IPS-NIHi7 (cell line): ENCODE measurements around the gene HPCAL1.
"Not testable (repeated sequence)": the region's sequence is repeated elsewhere in the genome, so short reads cannot be mapped to it uniquely, and the experiment has no call there.

Experiments
- DNase-seq: peaks from one replicate; pipeline ENCODE4 v3.0.0; 2012; ENCODE audit warnings: mixed read lengths; ENCODE audit errors: extremely low spot score

Gene HPCAL1

DNA sequence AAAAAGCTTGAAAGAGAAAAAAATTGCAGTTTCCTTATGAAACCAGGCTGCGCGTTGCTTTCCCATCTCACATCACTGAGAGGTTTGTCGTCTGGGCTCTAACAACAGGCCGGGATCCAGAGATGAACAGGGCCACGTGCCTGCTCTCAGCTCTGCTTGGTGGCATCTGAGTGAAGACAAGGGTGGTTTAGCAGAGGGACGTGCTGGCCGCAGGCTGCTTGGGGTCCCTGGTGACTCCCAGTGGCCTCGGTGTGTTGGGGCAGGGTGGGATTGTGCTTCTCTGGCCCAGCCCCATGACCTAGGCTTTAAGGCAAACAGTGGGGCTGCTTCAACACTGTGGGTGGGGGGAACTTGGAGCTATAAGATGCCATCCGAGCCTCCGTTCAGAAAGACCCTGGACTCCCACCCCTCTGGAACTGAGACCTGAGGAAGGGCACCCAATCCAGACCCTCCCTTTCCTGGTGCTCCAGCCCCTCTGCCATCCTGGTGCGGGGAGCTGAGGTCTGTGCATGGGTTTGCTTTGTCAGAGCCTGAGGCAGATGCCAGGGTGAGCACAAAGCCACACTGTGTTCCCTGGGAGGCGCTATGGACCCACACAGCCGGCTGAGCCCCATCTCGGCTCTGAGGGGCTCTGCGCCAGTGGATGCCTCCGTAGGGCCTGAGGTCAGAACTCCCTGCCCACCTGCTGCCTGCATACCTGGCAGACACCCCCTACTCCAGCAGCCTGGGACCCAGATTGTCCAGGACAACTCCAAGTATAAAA, 18.4 kb upstream of the HPCAL1 start:
- DNase-seq: no peak

DNA sequence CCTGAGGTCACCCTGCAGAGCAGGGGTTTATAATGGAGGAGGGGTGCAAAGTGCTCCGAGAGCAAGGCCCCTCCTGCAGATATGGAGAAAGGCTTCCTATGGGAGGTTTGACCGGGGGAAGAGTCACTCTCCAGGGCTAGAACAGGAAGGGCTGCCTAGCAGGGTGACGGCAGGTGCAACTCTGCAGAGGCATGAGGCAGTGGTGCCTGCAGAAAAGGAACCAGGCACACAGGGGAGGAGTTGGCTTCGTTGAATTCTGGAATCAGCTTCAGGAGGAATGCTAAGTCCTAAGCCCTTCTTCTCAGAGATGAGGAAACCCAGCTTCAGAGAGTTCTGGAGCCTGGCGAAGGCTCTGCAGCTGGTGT, 17.5 kb upstream of the HPCAL1 start:
- no peak for DNase-seq

DNA sequence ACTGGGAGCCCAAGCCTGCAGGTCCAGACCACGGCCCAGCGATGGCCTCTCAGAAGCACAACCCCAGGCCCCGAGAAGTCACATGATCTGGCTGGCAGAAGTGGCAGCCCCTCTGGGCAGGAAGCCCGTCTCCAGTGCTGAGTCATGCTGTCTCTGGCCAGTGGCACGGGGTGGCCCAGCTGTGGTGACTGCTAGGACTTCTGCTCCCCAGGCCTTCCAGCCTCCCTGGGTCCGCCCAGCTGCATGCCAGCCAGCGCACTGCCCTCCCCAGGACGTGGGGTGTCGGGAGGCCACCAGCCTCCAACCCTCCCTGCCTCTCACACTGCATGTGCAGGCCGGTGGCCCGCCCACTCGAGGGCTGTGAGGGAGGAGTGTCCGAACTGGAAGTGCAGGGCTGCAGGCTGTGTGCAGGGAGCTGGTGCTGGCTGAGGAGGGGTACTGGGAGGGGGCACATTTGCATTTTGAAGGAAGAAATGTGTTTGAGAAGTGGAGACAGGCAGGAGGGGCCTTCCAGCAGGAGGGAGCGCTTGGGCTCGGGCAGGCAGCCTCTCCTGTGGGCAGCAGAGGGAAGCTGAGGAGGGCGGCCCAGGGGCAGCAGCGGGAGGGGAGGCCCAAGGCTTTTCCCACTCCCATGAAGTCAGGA, 17.0 kb upstream of the HPCAL1 start:
- no peak for DNase-seq

DNA sequence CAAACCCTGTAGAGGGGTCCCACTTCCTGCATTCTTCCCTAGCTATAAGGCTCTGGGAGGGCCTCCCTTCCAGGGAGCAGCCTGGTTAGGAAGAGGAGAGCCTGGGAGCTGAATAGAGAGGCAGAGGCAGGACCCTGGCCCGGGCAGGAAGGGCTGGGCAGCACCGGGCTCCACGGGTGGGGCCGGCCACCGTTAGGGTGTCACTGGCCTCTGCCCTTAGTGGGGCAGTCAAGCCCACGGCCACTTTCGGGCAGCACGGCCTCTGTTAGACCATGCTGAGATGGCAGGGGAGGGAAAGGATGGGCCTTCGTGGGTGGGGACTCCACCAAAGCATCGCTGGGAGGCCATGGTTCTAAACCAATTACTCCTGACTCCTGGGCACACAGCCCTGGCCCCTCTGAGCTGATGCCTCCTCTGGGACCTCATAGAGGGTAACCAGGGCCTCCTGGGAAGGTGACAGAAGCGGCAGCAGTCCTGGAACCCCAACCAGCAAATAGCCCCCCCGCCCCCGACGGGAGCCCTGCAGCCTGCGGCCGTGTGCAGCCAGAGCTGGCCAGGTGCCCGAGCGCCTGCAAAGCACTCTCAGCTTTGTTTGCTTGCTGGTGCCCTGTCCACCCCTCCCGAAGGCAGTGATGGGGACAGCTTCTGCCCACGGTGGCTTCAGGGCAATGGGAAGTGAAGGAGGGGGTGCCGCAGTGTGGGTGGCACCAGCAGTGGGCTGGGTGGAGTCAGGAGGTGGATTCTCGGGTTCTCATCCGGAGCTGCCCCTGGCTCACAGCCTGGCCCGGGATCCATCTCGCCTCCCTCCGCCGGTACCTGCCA, 16.3 kb upstream of the HPCAL1 start:
- DNase-seq: no peak

DNA sequence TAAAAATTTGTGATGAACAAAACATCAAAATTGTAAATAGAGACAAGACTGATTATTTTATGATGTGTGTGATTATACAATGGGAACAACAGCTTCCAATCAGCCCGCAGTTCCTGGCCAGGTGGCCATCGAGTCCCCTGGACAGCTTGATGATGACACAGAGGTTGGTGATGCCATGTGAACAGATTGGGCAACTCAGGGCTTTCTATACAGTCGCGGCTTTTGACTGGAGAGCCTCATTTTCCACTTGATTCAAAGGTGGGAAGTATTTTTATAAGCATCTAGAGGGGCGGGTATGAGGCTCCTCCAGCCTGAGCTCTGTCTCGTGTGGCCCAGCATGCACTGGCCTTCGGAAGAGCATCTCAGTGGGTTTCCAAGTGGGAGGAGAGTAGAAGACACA, 14.9 kb upstream of the HPCAL1 start:
- no peak for DNase-seq

DNA sequence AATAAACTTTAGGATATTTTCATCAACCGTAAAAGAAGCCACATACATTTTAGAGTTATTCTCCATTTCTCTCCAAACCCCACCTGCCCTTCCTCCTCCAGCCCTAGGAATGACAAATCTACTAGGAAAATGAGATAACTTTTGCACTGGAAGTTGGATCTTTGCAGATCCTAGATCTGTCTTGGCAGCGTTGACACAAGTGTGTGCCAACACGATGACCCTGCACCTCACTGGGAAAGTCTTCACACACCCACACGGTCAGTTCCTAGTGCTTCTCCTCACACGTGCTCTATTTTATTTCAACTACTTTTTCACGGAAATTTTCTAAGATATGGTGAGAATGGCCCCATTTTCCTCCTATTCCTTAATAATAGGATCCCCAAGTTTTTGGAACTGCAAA, 14.1 kb upstream of the HPCAL1 start:
- no peak for DNase-seq

DNA sequence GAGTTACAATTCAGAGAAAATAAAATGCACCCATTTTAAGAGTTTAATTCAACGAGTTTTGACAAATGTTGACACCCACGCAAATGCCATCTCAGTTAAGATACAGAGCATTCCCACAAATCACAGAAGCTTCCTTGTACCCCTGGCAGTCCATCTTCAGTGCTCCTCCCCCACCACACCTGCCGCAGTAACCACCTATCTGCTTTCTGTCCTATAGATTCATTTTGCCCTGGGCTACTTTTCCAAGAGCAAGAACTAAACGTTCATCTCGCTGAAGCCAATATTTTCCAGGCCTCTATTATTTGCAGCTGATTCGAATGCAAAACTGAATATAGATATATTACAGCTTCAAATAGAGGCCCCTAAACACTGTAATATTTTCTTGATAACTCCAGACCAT, 13.4 kb upstream of the HPCAL1 start:
- DNase-seq: no peak

DNA sequence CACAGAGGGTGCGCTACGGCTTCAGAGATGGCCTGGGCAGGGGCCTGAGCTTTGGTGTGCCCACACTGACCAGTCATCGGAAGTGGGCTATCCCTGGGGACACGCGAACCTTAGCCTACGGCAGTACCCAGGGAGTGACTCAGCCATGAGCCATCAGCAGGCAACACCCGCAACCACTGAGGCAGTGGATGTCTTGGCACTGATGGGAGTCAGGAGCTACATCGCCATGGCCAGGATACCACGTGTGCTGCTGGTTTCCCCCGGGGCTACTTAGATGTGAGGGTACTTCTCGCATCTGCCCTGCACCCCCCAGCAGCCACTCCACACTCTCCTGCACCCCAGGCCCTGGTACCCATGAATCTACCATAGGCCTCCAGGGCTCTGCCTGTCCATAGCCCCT, 12.8 kb upstream of the HPCAL1 start:
- DNase-seq: no peak

DNA sequence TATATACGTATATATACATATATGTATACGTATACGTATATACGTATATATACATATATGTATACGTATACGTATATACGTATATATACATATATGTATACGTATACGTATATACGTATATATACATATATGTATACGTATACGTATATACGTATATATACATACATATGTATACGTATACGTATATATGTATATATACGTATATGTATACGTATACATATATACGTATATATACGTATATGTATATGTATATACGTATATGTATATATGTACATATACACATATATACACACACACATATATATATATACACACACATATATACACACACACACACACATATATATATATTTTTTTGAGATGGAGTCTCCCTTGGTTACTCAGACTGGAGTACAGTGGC, 11.3 kb upstream of the HPCAL1 start:
- DNase-seq: not testable (repeated sequence)

DNA sequence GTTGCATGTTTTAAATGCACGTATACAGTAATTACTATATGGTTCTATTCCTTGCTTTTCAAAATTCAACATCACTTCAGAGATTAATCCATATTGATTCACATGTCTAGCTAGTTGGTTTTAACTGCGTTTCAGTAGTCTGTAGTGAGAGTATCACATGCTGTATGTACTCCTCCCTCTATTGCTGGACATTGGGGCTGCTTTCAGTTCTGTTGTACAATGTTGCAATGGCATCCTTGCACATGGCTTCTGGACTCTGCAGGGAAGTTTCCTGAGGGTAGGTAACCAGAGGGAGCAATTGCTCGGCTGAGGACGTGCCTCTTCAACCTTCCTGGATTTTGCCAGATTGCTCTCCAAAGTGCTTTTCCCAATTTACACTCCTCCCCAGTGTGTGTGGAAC, 10.7 kb upstream of the HPCAL1 start:
- DNase-seq: no peak

DNA sequence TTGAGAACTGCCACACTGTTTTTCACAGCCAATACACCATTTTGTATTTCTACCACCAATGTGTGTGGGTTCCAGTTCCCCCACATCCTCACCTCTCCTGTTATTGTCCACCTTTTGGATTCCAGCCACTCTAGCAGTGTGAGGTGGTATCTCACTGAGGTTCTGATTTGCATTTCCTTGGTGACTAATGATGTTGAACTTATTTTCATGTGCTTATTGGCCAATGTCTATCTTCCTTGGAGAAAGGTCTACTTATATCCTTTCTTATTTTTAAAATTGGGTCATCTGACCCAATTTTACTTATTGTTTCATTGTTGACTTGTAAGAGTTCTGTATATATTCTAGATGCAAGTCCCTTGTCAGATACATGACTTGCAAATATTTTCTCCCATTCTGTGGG, 9.1 kb upstream of the HPCAL1 start:
- DNase-seq: no peak

DNA sequence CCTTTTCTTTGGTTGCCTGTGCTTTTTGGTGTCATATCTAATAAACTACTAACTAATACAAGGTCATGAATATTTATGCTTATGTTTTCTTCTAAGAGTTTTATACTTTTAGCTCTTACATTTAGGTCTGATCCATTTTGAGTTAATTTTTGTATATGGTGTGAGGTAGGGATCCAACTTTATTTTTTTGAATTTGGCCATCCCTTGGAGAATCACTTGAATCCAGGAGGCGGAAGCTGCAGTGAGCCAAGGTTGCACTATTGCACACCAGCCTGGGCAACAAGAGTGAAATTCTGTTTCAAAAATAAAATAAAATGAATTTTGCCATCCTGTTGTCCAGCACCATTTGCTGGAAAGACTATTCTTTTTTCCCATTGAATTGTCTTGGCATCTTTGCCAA, 8.6 kb upstream of the HPCAL1 start:
- DNase-seq: no peak

DNA sequence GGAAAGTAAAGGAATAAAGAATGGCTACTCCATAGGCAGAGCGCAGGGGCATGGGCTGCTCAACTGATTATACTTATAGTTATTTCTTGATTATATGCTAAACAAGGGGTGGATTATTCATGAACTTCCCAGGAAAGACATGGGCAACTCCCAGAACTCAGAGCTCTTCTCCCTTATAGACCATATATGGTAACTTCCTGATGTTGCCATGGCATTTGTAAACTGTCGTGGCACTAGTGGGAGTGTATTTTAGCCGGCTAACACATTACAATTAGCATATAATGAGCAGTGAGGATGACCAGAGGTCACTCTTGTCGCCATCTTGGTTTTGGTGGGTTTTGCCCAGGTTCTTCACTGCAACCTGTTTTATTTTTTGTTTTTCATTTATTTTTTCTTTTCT, 7.1 kb upstream of the HPCAL1 start:
- not testable (repeated sequence) for DNase-seq

DNA sequence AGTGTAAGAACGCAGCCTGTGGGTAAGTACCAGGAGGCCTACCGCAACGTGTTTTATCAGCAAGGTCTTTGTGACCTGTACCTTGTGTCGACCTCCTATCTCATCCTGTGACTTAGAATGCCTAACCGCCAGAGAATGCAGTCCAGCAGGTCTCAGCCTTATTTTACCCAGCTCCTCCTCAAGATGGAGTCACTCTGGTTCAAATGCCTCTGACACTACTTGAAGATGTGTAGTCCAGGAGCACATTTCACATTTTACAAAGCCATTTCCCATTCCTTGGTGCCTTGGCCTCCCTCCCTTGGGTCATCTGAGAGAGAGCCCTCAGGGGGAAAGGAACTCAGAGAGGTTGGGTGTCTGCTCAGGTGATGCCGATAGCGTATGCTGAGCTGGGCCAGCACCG, 6.6 kb upstream of the HPCAL1 start:
- no peak for DNase-seq

DNA sequence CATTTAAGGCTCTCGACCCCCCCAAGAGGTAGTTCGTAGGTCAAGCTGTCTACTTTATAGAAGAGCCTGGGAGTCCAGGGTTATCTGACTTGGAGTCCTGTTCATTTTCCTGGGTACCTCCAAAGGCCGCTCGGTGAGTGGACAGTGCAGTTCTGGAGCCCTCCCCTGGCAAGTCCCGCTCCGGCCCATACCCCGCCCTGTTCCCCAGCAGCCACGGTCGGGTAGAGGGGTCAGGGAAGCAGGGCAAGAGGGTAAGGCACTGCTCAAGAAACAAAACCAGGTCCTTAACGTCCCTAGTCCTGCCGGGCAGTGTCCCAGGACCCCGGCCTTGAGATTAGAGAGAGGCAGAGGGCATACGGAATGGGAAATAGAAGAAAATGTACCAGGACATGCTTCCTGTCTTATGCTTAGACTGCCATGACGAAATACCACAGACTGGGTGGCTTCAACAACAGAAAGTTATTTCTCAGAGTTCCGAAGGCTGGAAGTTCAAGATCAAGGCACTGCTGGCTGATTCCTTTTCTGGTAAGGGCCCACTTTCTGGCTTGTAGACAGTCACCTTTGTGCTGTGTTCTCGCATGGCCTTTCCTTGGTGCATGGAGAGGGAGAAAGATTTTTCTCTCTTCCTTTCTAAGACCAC, 5.4 kb upstream of the HPCAL1 start:
- no peak for DNase-seq

DNA sequence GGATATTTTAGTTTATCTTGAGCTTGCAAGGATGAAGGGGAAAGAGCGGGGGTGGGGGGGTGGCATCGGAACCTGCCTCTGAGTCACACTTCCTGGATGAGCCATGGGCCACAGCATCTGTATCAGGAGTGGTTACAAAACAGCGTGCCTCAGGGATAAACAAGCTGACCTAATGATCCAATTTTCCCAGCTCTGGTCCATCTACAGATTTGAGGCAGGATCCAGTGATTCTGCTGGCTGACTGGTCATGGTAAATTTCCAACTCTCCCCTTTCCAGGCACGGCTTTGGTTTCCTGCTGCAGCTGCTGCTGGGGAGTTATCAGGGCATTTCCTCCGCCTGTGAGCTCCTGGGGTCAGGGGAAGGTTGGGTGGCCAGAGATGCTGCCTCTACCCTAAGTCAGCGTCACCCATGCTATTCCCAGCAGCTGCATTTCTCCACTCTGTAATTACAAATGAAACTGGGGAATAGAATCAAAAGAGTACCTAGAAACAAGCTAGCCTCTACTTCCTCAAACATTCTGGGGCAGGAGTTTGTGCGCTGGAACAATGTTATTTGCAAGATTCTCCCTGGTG, 4.7 kb upstream of the HPCAL1 start:
- no peak for DNase-seq

DNA sequence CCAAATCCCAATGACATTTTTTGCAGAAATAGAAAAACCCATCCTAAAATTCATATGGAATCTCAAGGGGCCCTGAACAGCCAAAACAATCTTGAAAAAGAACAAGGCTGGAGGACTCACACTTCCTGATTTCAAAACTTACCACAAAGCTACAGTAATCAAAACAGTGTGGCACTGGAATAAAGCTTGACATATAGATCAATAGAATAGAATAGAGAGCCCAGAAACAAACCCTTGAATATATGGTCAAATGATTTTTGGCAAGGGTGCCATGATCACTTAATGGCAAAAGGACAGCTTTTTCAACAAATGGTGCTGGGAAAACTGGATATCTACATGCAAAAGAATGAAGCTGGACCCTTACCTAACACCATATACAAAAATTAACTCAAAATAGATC, 3.9 kb upstream of the HPCAL1 start:
- not testable (repeated sequence) for DNase-seq

DNA sequence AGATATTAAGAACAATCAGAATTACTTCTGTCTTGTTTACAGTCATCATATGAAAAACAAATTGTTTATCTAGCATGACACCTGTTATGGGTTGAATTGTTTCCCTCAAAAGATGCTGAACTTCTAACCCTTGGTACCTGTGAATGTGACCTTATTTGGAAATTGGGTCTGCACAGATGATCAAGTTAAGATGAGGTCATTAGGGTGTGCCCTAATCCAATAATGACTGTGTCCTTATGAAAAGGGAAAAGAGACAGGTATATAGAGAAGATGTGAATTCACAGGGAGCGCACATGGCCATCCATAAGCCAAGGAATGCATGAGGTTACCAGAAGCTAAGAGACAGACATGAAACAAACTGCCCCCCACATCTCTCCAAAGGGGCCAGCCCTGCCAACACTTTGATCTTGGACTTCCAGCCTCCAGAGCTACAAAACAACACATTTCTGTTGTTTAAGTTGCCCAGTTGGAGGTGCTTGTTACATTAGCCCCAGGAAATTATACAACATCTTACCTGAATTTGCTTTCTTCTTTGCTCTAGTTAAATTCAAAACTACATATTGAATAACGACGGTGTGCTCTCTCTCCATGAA, 2.3 kb upstream of the HPCAL1 start:
- DNase-seq: no peak

DNA sequence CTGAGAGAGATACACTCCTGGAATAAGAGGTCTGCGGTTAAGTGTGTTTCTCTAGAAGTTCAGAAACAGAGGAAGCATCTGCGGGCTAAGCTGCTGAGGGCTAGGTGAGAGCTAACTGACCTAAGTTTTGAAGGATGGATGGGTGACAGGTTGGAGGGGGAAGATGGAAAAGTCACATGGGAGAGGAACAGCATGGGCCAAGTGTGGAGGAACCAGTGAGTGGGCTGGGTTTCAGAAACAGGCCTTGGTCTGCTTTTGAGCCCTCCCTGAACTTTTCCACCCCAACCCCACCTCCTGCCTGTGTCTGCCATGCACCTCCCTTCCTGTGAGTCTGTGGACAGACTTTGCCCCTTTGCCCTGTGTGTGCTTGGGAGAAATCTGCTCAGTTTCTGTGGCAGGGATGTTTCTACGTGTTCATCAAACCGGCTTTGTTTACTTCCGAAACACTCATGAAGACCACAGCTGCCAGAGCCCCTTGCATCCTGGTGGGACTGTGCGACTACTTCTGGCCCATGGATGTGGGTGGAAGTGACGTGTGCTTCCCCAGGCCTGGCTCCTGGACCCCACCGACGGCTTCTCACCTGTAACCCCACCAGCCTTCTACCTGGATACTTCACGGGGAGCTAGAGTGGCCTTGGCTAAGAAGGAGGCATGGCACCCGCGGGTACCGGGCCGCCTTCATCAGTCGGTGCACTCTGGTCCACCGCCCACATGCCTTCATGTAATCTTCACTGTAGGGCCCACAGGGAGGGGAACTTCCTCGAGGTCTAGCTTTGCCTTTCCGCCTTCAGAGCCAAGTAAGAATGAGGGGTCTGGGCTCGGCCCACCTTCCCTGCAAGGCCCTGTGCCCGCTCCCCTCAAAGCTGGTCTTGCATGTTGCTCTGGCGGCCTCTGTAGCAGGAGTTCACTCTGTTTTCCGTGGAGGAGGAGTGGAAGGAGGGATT, 1.4 kb upstream of the HPCAL1 start:
- DNase-seq: no peak

DNA sequence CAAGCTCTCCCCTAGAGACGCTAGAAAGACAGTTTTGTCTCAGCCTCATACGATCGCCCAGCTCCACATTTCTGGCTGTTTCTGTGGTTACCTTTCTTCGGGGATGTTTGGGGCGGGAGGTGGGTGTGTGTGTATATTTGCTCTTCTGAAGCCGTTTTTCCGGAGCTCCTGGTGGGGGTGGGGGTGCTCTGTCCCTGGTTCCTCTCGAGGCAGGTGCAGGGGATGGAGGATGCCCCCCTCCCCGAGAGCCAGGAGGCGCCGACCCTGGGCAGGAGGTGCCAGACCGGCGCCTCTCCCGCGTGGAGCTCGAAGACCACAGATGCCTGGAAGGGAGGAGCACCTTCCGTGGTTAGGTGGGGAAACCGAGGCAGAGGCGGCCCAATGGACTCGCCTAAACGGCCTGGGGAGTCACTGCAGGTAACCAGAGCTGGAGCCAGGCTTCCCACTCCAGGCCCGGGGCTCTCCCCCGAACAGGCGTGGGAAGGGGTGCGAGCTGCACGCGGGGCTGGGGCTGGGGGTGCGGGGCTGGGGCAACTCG, 694 bp upstream of the HPCAL1 start:
- no peak for DNase-seq
